Mesothelial cell of epicardium (in vitro differentiated cells): ENCODE data around the gene MAP3K3. TPM values are rescaled to one million over a fixed set of nuclear protein-coding genes. Genes with fewer than 3 reads are reported as not detected.

Experiments used
- DNase-seq, 2 experiments: peaks; one replicate each; pipeline ENCODE4 v3.0.0; 2021; ENCODE audit warnings: low spot score in 2 of 2; ENCODE audit not compliant: unreplicated experiment in 2 of 2
- H3K27ac Mint-ChIP-seq: 2 replicates; pipeline ENCODE4 v1.8.0; 2021; ENCODE audit warnings: mixed read lengths
- H3K27me3 Mint-ChIP-seq: 2 replicates; pipeline ENCODE4 v1.8.0; 2021; ENCODE audit warnings: low read depth, mixed read lengths
- H3K36me3 Mint-ChIP-seq: 2 replicates; pipeline ENCODE4 v1.8.0; 2021; ENCODE audit warnings: mixed read lengths
- H3K4me1 Mint-ChIP-seq: 2 replicates; pipeline ENCODE4 v1.8.0; 2021; ENCODE audit warnings: mixed read lengths
- H3K4me3 Mint-ChIP-seq: 2 replicates; pipeline ENCODE4 v1.8.0; 2021; ENCODE audit warnings: mild to moderate bottlenecking, moderate library complexity, mixed read lengths
- H3K9me3 Mint-ChIP-seq: 2 replicates; pipeline ENCODE4 v1.8.0; 2021; ENCODE audit warnings: mixed read lengths
- CTCF ChIP-seq: fragments of 200-600 bp; sonication (generic); IDR thresholded peaks from one replicate; pipeline ENCODE4 v1.5.0; 2021; ENCODE audit warnings: antibody characterized with exemption; ENCODE audit not compliant: unreplicated experiment
- total RNA-seq: library from RNA; stranded (reverse); gene quantifications from 3 replicates; pipeline ENCODE4 v1.2.1, GENCODE V29; 2021

MAP3K3 gene
- total RNA-seq, 1 donor from 2014 or later: 24.0 TPM

- Mint-ChIP-seq H3K27ac (no peak overlapping the region), H3K9me3 (no peaks in the 10 kb centered on the region), H3K27me3 (no peaks in the 10 kb centered on the region), H3K36me3 (peaks cover 6% of the 10 kb centered on the region), H3K4me1 (peaks cover 19% of the 10 kb centered on the region), H3K4me3 (no peak overlapping the region)
- no peak for DNase-seq
- no peak for TF ChIP-seq CTCF
Observed at GRCh38 chr17:63703556-63704258, 81.5 kb downstream of the MAP3K3 start.

- Mint-ChIP-seq H3K4me1 (peaks cover 19% of the 10 kb centered on the region), H3K27ac (no peak overlapping the region), H3K4me3 (no peak overlapping the region), H3K9me3 (no peaks in the 10 kb centered on the region), H3K36me3 (peaks cover 10% of the 10 kb centered on the region), H3K27me3 (no peaks in the 10 kb centered on the region)
- DNase-seq: no peak
- TF ChIP-seq CTCF: no peak
Observed at GRCh38 chr17:63704259-63704576, 82.0 kb downstream of the MAP3K3 start.

DNA sequence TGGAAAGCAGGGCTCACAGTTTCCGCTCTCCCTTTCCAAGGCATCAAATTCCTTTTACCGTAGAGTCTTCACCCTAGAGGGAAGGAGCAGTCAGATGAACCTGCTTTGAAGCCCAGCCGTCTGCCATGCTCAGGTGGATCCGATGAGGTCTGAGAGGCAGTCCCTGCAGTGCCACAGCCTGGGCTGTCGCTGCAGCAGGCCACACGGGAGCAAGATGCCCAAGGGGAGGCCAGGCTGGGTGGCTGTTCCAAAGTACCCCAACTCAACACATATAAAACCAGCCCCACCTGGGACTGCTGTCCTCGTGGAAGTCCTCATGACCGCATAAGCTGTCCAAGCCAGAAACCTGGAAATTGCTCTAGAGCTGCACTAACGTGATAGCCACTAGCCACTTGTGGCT is 82.6 kb downstream of the MAP3K3 start:
- H3K4me3 Mint-ChIP-seq: no peak overlapping the region
- no peak for TF ChIP-seq CTCF
- H3K27me3 Mint-ChIP-seq: no peaks in the 10 kb centered on the region
- peaks cover 19% of the 10 kb centered on the region for H3K4me1 Mint-ChIP-seq
- H3K9me3 Mint-ChIP-seq: no peaks in the 10 kb centered on the region
- DNase-seq: no peak
- H3K27ac Mint-ChIP-seq: no peak overlapping the region
- peaks cover 13% of the 10 kb centered on the region for H3K36me3 Mint-ChIP-seq

DNA sequence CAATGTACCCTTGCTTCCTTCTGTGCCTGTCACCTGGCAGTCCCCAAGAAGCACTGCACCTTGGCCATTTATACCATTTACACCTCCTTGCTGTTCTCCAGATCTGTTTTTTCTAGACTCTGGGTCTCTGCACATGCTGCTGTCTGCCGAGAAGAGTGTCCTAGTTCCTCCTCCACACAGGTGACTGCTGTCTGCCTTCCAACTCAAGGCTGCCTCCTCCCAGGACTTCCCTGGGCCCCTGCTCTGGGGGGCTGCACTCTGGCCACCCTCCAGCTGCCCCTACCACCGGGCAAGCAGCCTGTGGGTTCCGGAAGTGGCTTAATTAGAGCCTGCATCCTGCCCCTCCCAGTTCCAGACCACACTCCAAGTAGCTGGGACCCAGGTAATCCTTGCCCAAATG is 83.4 kb downstream of the MAP3K3 start:
- Mint-ChIP-seq H3K27ac (no peak overlapping the region), H3K36me3 (peaks cover 13% of the 10 kb centered on the region), H3K27me3 (no peaks in the 10 kb centered on the region), H3K4me3 (no peak overlapping the region), H3K9me3 (no peaks in the 10 kb centered on the region), H3K4me1 (peaks cover 19% of the 10 kb centered on the region)
- no peak for TF ChIP-seq CTCF
- DNase-seq: no peak

DNA sequence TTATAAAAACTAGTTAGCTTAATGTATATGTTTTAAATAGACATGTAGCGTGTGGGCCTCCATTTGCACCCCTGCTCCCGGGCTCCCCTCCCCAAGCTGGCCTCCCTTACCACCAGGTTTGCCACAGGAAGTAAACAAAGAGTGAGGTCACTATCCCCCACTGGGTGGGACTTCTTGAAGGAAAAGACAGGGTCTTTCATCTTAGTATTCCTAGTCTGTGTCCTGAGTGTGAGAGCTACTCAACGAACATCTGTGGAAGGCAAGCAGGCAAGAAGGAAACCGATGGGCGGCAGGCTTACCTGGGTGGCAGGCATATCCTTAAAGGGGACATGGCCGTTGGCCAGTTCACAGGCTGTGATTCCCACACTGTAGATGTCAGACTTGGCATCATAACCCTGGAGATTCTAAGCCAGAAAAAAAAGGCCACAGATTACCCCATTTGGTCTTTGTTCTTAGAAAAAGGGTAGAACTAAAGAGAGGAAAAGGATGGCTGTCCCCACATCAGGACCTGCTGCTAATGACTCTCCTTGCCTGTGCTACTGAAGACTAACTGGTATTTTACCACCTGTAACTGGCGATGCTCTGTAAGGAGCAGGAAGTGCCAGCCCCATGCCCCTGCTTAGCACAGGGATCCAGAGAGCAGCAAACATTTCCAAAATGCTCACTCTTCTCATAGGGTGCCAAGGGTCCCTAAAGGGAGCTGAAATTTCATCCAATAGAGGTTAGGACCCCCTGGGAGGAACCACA is 84.3 kb downstream of the MAP3K3 start:
- Mint-ChIP-seq H3K36me3 (peaks cover 13% of the 10 kb centered on the region), H3K9me3 (no peaks in the 10 kb centered on the region), H3K4me1 (peaks cover 13% of the 10 kb centered on the region), H3K27me3 (no peaks in the 10 kb centered on the region), H3K27ac (no peak overlapping the region), H3K4me3 (no peak overlapping the region)
- no peak for TF ChIP-seq CTCF
- no peak for DNase-seq
